ENCODE measurements around the gene DCTD. TPM values are rescaled to one million over a fixed set of nuclear protein-coding genes. Genes with fewer than 3 reads are reported as not detected.

The DCTD gene
- total RNA-seq, 1 experiment from 2014 or later: 72.7 TPM

GRCh38 chr4:182855877-182856276 is 61.3 kb downstream of the DCTD start:
- POLR2A ChIA-PET (ENCODE audit: low non-redundant PET): interaction anchor here (0.7 kb wide), 1 partner anchor 67 kb away, joined by 3 read pairs; no protein-coding TSS in a partner anchor
- CTCF ChIA-PET: no interaction called here
- intact Hi-C loops (cut with micrococcal nuclease; ENCODE audit: unreplicated experiment): no loop called here
- H3K36me3 ChIP-seq (ENCODE audit: insufficient read depth, low read length, poor library complexity, severe bottlenecking): no peaks in the 10 kb centered on the region
- H3K4me1 ChIP-seq (ENCODE audit: insufficient read depth, low read length, poor library complexity, severe bottlenecking): no peaks in the 10 kb centered on the region
- H3K27me3 ChIP-seq (replicated peaks; ENCODE audit: insufficient read depth, low read depth, low read length, poor library complexity): no peaks in the 10 kb centered on the region
- BruUV-seq (replicated peaks): no TSS peak
- TF ChIP-seq EZH2 (IDR thresholded peaks at IDR 0.05; ENCODE audit: borderline replicate concordance, low read depth, low read length, poor library complexity, severe bottlenecking): no peak
- TF ChIP-seq CTCF (conservative IDR thresholded peaks at IDR 0.05; ENCODE audit: low read depth, low read length): no peak
- H3K9me3 ChIP-seq (ENCODE audit: low read depth, low read length, poor library complexity, severe bottlenecking): no peaks in the 10 kb centered on the region
- no peak overlapping the region for H3K27ac ChIP-seq (ENCODE audit: low read depth, low read length, poor library complexity, severe bottlenecking)
- no peak for DNase-seq (ENCODE audit: low spot score)
- H3K4me3 ChIP-seq (ENCODE audit: low read depth, low read length, poor library complexity, severe bottlenecking): no peak overlapping the region

GRCh38 chr4:182855312-182855711 is 61.9 kb downstream of the DCTD start:
- BruUV-seq (replicated peaks): no TSS peak
- Histone ChIP-seq H3K4me1 (ENCODE audit: insufficient read depth, low read length, poor library complexity, severe bottlenecking) (no peaks in the 10 kb centered on the region), H3K27me3 (replicated peaks; ENCODE audit: insufficient read depth, low read depth, low read length, poor library complexity) (no peaks in the 10 kb centered on the region), H3K36me3 (ENCODE audit: insufficient read depth, low read length, poor library complexity, severe bottlenecking) (no peaks in the 10 kb centered on the region), H3K4me3 (ENCODE audit: low read depth, low read length, poor library complexity, severe bottlenecking) (no peak overlapping the region), H3K27ac (ENCODE audit: low read depth, low read length, poor library complexity, severe bottlenecking) (no peak overlapping the region), H3K9me3 (ENCODE audit: low read depth, low read length, poor library complexity, severe bottlenecking) (no peaks in the 10 kb centered on the region)
- intact Hi-C loops (cut with micrococcal nuclease; ENCODE audit: unreplicated experiment): no loop called here
- DNase-seq (ENCODE audit: low spot score): no peak
- TF ChIP-seq CTCF (conservative IDR thresholded peaks at IDR 0.05; ENCODE audit: low read depth, low read length) (no peak), EZH2 (IDR thresholded peaks at IDR 0.05; ENCODE audit: borderline replicate concordance, low read depth, low read length, poor library complexity, severe bottlenecking) (no peak)
- ChIA-PET POLR2A (ENCODE audit: low non-redundant PET) (no interaction called here), CTCF (no interaction called here)

GRCh38 chr4:182854466-182854865 is 62.7 kb downstream of the DCTD start:
- no peak overlapping the region for H3K4me3 ChIP-seq (ENCODE audit: low read depth, low read length, poor library complexity, severe bottlenecking)
- POLR2A ChIA-PET (ENCODE audit: low non-redundant PET): no interaction called here
- H3K27me3 ChIP-seq (replicated peaks; ENCODE audit: insufficient read depth, low read depth, low read length, poor library complexity): no peaks in the 10 kb centered on the region
- no peak overlapping the region for H3K27ac ChIP-seq (ENCODE audit: low read depth, low read length, poor library complexity, severe bottlenecking)
- DNase-seq (ENCODE audit: low spot score): no peak
- BruUV-seq (replicated peaks): no TSS peak
- intact Hi-C loops (cut with micrococcal nuclease; ENCODE audit: unreplicated experiment): no loop called here
- H3K9me3 ChIP-seq (ENCODE audit: low read depth, low read length, poor library complexity, severe bottlenecking): no peaks in the 10 kb centered on the region
- H3K36me3 ChIP-seq (ENCODE audit: insufficient read depth, low read length, poor library complexity, severe bottlenecking): no peaks in the 10 kb centered on the region
- CTCF ChIA-PET: no interaction called here
- H3K4me1 ChIP-seq (ENCODE audit: insufficient read depth, low read length, poor library complexity, severe bottlenecking): no peaks in the 10 kb centered on the region
- TF ChIP-seq EZH2 (IDR thresholded peaks at IDR 0.05; ENCODE audit: borderline replicate concordance, low read depth, low read length, poor library complexity, severe bottlenecking) (no peak), CTCF (conservative IDR thresholded peaks at IDR 0.05; ENCODE audit: low read depth, low read length) (no peak)
